K562 (cell line): ENCODE results near the gene LNPEP. TPM values are rescaled to one million over a fixed set of nuclear protein-coding genes. Genes with fewer than 3 reads are reported as not detected.

Experiments
- ATAC-seq: fragments of 200-7000 bp; cut with Tn5 transposase; 3 replicates; pipeline ENCODE4 v1.9.1; 2020; ENCODE audit warnings: moderate library complexity
- BruUV-seq: library from RNA; stranded (reverse); fragments of 400-500 nt; replicated peaks from 2 replicates; lab custom pipeline; 2021; lab: Mats Ljungman, UMichigan
- CTCF ChIA-PET: fragments of 300-600 bp; formaldehyde crosslinking; extraction: SDS; loops from one replicate; lab custom pipeline; 2021; ENCODE audit warnings: low intra/inter-chr PET ratio; lab: Yijun Ruan, JAX
- POLR2A ChIA-PET: fragments of 300-600, 350-650 bp; sonication (Branson Sonifier 250); formaldehyde crosslinking; extraction: SDS; loops from one replicate; lab custom pipeline; 2021; ENCODE audit warnings: antibody characterized with exemption, inconsistent platforms; lab: Yijun Ruan, JAX
- DNase-seq, 4 experiments: peaks; one replicate each; pipeline versions ENCODE4 v3.0.0 to v3.0.0-alpha.2; 2011 to 2018; ENCODE audit warnings: low spot score in 3 of 4, mixed read lengths in 3 of 4; ENCODE audit errors: extremely low read depth in 1 of 4
- FAIRE-seq: peaks from 2 replicates; lab custom pipeline; 2011; peaks lifted over from hg19 to GRCh38; lab: Jason Lieb, UNC
- H2AFZ ChIP-seq: 2 replicates; pipeline ENCODE4 v1.6.0; 2011; ENCODE audit warnings: low read depth, low read length, control low read depth, inconsistent platforms
- H3K27ac ChIP-seq: fragments of 200-600 bp; 3 replicates; pipeline ENCODE4 v1.8.0; 2011; ENCODE audit warnings: low read depth, mild to moderate bottlenecking, control low read depth, inconsistent platforms, low read length, moderate library complexity, mixed read lengths; ENCODE audit errors: extremely low read depth
- H3K27me3 ChIP-seq, 2 experiments: fragments of 300-600 bp in 1 of 2; 2 replicates in 1 of 2; 3 replicates in 1 of 2; pipeline versions ENCODE4 v1.6.0 to v1.8.0; 2011; ENCODE audit warnings: inconsistent platforms in 2 of 2, low read length in 2 of 2, mild to moderate bottlenecking in 1 of 2, mixed read lengths in 1 of 2, moderate library complexity in 1 of 2; ENCODE audit not compliant: control insufficient read depth in 2 of 2, insufficient read depth in 2 of 2
- H3K36me3 ChIP-seq: fragments of 300-600 bp; 3 replicates; pipeline ENCODE4 v1.8.0; 2011; ENCODE audit warnings: mild to moderate bottlenecking, low read length, inconsistent platforms; ENCODE audit not compliant: control insufficient read depth, insufficient read depth
- H3K4me1 ChIP-seq, 2 experiments: fragments of 200-600 bp in 1 of 2; replicated peaks in 1 of 2; 2 replicates in 1 of 2; 3 replicates in 1 of 2; pipeline versions ENCODE4 v1.5.1 to v1.8.0; 2011; ENCODE audit warnings: inconsistent platforms in 2 of 2, low read length in 2 of 2, mild to moderate bottlenecking in 1 of 2, mixed read lengths in 1 of 2, moderate library complexity in 1 of 2; ENCODE audit not compliant: control insufficient read depth in 2 of 2, insufficient read depth in 2 of 2
- H3K4me2 ChIP-seq: 2 replicates; pipeline ENCODE4 v1.6.1; 2011; ENCODE audit warnings: low read length, control low read depth, inconsistent platforms, mixed read lengths; ENCODE audit not compliant: insufficient read depth
- H3K4me3 ChIP-seq: fragments of 200-600 bp; sonication (generic), shearing (Covaris generic); 2 replicates; pipeline ENCODE4 v1.5.1; 2016; ENCODE audit warnings: control low read depth, inconsistent platforms
- H3K79me2 ChIP-seq: fragments of 200-600 bp; 3 replicates; pipeline ENCODE4 v1.8.0; 2011; ENCODE audit warnings: low read length, inconsistent platforms; ENCODE audit not compliant: control insufficient read depth, insufficient read depth
- H3K9ac ChIP-seq, 2 experiments: 2 replicates each; pipeline versions ENCODE4 v1.6.0 to v1.6.1; 2011; ENCODE audit warnings: low read depth in 2 of 2, low read length in 2 of 2, control low read depth in 1 of 2, inconsistent platforms in 1 of 2, mild to moderate bottlenecking in 1 of 2, mixed read lengths in 1 of 2; ENCODE audit not compliant: insufficient read depth in 1 of 2
- H3K9me1 ChIP-seq: one replicate; pipeline ENCODE4 v1.6.0; 2011; ENCODE audit warnings: inconsistent platforms, mild to moderate bottlenecking, low read length, moderate library complexity; ENCODE audit not compliant: control insufficient read depth, insufficient read depth
- H3K9me3 ChIP-seq: replicated peaks from 2 replicates; pipeline ENCODE4 v1.5.1; 2011; ENCODE audit warnings: low read depth, low read length, inconsistent platforms; ENCODE audit not compliant: control insufficient read depth, insufficient read depth
- H4K20me1 ChIP-seq: replicated peaks from 2 replicates; pipeline ENCODE4 v1.6.1; 2011; ENCODE audit warnings: low read length, inconsistent platforms, mixed read lengths; ENCODE audit not compliant: control insufficient read depth, insufficient read depth
- CUX1 ChIP-seq: fragments of 200-800 bp; sonication (Bioruptor generic); IDR thresholded peaks from 2 replicates; pipeline ENCODE4 v1.6.1; 2016; ENCODE audit warnings: missing genetic modification characterization, missing compliant biosample characterization
- TAF9B ChIP-seq: fragments of 450-650 bp; IDR thresholded peaks from 2 replicates; pipeline ENCODE4 v1.6.1; 2018; ENCODE audit warnings: mild to moderate bottlenecking; ENCODE audit not compliant: partially characterized antibody
- WGBS: fragments of 100-300 bp; shearing (Covaris generic); methylation state at CpG from one replicate; pipeline ENCODE4 v1.1.6; 2016; ENCODE audit warnings: low coverage, mixed read lengths; ENCODE audit not compliant: insufficient coverage; ENCODE audit errors: missing lambda C conversion rate; 5-methylcytosine and 5-hydroxymethylcytosine counted together
- in situ Hi-C: fragments of 300-500 bp; cut with MboI; formaldehyde crosslinking; loops from 4 replicates; pipeline ENCODE4 v1.15.0; 2018; ENCODE audit warnings: inconsistent platforms, mixed read lengths
- intact Hi-C: fragments of 100-400 bp; cut with micrococcal nuclease; formaldehyde crosslinking; loops from 2 replicates; pipeline ENCODE4 v1.14.2; 2022
- polyA plus RNA-seq, 8 experiments: library from polyadenylated mRNA; depleted of rRNA in 4 of 8; stranded (reverse) in 5 of 8; unstranded in 3 of 8; fragments of >200 nt; fragmentation: Nextera tagmentation in 2 of 8; fragmentation: Illumina TruSeq in 1 of 8; extraction: Ambion mirVana in 2 of 8; extraction: Trizol in 1 of 8; gene quantifications; 2 replicates each; pipeline versions ENCODE4 v1.2.1 to v1.2.3, GENCODE V29; 2011 to 2014; ENCODE audit warnings: inconsistent platforms in 1 of 8, missing spikeins in 1 of 8
- total RNA-seq, 7 experiments: library from RNA; depleted of rRNA in 6 of 7; stranded (reverse); fragments of >200 nt in 6 of 7; fragmentation: Illumina TruSeq in 2 of 7; extraction: Trizol in 2 of 7; gene quantifications; 2 replicates each; pipeline versions ENCODE4 v1.2.1 to v1.2.3, GENCODE V29; 2011 to 2021; ENCODE audit warnings: low replicate concordance in 1 of 7
- TF ChIP-seq, protein P1 (sequence below): fragments of 250-450 bp; sonication (Bioruptor Pico); IDR thresholded peaks from 2 replicates; pipeline ENCODE4 v1.4.0; 2020

The LNPEP gene
- total and polyA plus RNA-seq, 9 of the 15 experiments (the other 6 are each of a cell fraction or from before 2014, with no cell fraction given), result 2.6 to 27.9 (median 11.2) TPM

DNA sequence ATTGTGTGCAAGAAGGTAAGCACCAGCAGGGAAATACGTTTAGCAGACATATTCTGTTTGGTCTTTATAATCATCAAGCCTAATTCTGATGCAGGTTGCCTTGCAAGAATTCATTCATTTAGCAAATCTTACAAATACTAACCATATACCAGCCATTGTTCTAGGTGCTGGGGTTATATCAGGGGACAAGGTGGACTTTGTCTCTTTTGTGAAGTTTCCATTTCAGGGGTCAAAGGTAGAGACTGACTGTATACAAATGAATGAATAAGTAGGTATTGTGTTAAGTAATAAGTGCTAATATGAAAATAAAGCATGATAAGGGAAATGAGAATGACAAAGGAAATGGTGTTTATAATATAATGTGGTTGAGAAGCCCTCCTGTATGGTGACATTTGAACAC lies 64.0 kb downstream of the LNPEP start (continued):
- TF ChIP-seq, protein P1, sequence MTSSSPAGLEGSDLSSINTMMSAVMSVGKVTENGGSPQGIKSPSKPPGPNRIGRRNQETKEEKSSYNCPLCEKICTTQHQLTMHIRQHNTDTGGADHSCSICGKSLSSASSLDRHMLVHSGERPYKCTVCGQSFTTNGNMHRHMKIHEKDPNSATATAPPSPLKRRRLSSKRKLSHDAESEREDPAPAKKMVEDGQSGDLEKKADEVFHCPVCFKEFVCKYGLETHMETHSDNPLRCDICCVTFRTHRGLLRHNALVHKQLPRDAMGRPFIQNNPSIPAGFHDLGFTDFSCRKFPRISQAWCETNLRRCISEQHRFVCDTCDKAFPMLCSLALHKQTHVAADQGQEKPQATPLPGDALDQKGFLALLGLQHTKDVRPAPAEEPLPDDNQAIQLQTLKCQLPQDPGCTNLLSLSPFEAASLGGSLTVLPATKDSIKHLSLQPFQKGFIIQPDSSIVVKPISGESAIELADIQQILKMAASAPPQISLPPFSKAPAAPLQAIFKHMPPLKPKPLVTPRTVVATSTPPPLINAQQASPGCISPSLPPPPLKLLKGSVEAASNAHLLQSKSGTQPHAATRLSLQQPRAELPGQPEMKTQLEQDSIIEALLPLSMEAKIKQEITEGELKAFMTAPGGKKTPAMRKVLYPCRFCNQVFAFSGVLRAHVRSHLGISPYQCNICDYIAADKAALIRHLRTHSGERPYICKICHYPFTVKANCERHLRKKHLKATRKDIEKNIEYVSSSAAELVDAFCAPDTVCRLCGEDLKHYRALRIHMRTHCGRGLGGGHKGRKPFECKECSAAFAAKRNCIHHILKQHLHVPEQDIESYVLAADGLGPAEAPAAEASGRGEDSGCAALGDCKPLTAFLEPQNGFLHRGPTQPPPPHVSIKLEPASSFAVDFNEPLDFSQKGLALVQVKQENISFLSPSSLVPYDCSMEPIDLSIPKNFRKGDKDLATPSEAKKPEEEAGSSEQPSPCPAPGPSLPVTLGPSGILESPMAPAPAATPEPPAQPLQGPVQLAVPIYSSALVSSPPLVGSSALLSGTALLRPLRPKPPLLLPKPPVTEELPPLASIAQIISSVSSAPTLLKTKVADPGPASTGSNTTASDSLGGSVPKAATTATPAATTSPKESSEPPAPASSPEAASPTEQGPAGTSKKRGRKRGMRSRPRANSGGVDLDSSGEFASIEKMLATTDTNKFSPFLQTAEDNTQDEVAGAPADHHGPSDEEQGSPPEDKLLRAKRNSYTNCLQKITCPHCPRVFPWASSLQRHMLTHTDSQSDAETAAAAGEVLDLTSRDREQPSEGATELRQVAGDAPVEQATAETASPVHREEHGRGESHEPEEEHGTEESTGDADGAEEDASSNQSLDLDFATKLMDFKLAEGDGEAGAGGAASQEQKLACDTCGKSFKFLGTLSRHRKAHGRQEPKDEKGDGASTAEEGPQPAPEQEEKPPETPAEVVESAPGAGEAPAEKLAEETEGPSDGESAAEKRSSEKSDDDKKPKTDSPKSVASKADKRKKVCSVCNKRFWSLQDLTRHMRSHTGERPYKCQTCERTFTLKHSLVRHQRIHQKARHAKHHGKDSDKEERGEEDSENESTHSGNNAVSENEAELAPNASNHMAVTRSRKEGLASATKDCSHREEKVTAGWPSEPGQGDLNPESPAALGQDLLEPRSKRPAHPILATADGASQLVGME (CRISPR knock-in tag), result no peak

GRCh38 chr5:97000391-97000790 lies 64.5 kb downstream of the LNPEP start:
- H3K4me2 ChIP-seq, result no peak overlapping the region
- intact Hi-C loops, result no loop called here
- H3K9me3 ChIP-seq, result no peaks in the 10 kb centered on the region
- no peak overlapping the region for H3K27ac ChIP-seq
- no peak overlapping the region for H2AFZ ChIP-seq
- TF ChIP-seq TAF9B (no peak), CUX1 (no peak)
- TF ChIP-seq, all 486 proteins: peak for 0
- ChIA-PET POLR2A (no interaction called here), CTCF (no interaction called here)
- H3K4me3 ChIP-seq, result no peak overlapping the region
- H4K20me1 ChIP-seq, result no peaks in the 10 kb centered on the region
- 85% methylated on average over 3 of the region's 3 CpGs for WGBS
- FAIRE-seq, result no peak
- no peaks in the 10 kb centered on the region for H3K9me1 ChIP-seq
- H3K36me3 ChIP-seq, result peaks cover 49% of the 10 kb centered on the region; the same call in 2 of the 3 replicates
- no peaks in the 10 kb centered on the region for H3K27me3 ChIP-seq
- DNase-seq, result no peak
- H3K79me2 ChIP-seq, result no peaks in the 10 kb centered on the region
- no peak overlapping the region for H3K9ac ChIP-seq
- H3K4me1 ChIP-seq, result no peaks in the 10 kb centered on the region
- in situ Hi-C loops, result no loop called here
- ATAC-seq, result no peak
- BruUV-seq, result no TSS peak
